ENCODE results near the gene GAD1.

DNA sequence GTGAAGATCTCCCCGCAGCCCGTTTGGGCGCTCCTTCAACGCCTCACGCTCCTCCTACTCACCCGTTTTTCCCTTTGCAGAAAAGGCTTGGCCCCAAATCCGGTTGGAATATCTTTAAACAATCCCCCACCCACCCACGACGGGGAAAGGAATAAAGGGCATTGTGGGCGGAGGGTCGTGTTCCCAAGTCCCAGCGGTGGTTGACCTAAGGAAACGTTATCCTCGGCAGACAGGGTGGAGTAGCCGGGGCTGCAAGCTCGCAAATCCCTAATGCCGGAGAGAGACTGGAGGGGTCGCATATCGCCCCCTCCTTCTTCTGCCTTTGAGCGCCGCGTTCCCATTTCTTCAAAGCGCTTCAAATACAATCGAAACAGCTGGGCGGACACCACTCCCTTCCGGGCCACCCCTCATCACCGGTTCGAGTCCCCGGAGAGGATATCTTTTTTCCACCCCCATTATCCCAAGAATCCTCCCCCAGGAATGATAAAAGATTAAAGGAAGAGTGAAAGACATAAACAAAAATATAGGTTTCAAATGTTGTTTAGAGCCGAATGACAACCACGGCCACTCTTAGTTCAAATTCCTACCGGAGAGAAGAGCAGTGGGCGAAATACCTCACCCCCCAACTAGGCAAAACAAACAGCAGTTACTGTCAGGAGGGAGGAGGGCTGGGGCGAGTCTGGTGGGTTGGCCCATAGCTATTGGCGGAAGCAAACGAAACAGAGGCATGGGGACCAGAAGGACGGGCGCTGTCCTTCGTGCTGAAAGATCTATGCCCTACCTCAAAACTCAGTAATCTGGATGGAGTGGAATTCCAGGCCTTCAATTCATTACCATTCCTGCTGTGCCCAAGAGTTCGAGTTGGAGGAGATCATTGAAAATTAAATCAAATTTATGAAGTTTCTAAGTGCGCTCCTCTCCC, 2.8 kb upstream of the GAD1 start:
- TF ChIP-seq, protein P1, sequence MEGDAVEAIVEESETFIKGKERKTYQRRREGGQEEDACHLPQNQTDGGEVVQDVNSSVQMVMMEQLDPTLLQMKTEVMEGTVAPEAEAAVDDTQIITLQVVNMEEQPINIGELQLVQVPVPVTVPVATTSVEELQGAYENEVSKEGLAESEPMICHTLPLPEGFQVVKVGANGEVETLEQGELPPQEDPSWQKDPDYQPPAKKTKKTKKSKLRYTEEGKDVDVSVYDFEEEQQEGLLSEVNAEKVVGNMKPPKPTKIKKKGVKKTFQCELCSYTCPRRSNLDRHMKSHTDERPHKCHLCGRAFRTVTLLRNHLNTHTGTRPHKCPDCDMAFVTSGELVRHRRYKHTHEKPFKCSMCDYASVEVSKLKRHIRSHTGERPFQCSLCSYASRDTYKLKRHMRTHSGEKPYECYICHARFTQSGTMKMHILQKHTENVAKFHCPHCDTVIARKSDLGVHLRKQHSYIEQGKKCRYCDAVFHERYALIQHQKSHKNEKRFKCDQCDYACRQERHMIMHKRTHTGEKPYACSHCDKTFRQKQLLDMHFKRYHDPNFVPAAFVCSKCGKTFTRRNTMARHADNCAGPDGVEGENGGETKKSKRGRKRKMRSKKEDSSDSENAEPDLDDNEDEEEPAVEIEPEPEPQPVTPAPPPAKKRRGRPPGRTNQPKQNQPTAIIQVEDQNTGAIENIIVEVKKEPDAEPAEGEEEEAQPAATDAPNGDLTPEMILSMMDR (IDR thresholded peaks at IDR 0.05; ENCODE audit: extremely low read depth in 1 of 2, insufficient read depth in 1 of 2, low read depth in 1 of 2, low read length in 2 of 2): no peak
- TF ChIP-seq POLR2A (IDR thresholded peaks at IDR 0.05; ENCODE audit: low read depth, low read length) (no peak), EZH2 (IDR thresholded peaks at IDR 0.05; ENCODE audit: borderline replicate concordance, low read depth, low read length, severe bottlenecking) (peak; percentile 50)
